SK-N-SH (cell line): ENCODE results near the gene SLC6A2. TPM values are rescaled to one million over a fixed set of nuclear protein-coding genes. Genes with fewer than 3 reads are reported as not detected.

Experiments used
- CTCF ChIA-PET: fragments of 300-600, 350-600 bp; formaldehyde crosslinking; extraction: SDS; loops from one replicate; lab custom pipeline; 2021; lab: Yijun Ruan, JAX
- POLR2A ChIA-PET: fragments of 350-600 bp; sonication (Branson Sonifier 250); formaldehyde crosslinking; extraction: SDS; loops from one replicate; lab custom pipeline; 2020; ENCODE audit warnings: antibody characterized with exemption, inconsistent platforms; lab: Yijun Ruan, JAX
- DNase-seq: peaks from one replicate; pipeline ENCODE4 v3.0.0; 2012
- H2AFZ ChIP-seq: fragments of 200-600 bp; sonication (generic); 2 replicates; pipeline ENCODE4 v1.8.1; 2016; ENCODE audit warnings: antibody characterized with exemption, mild to moderate bottlenecking, low read depth
- H3F3A ChIP-seq: fragments of 200-600 bp; sonication (generic); replicated peaks from 2 replicates; pipeline ENCODE3; 2016; ENCODE audit warnings: antibody characterized with exemption, mild to moderate bottlenecking; ENCODE audit not compliant: insufficient read depth
- H3K27ac ChIP-seq, 2 experiments: fragments of 200-500 bp in 1 of 2; fragments of 200-600 bp in 1 of 2; sonication (Bioruptor generic) in 1 of 2; sonication (generic), shearing (Covaris generic) in 1 of 2; 2 replicates each; pipeline versions ENCODE4 v1.5.1 to v1.6.1; 2014 to 2016; ENCODE audit warnings: low read depth in 2 of 2, inconsistent platforms in 1 of 2, low read length in 1 of 2, mild to moderate bottlenecking in 1 of 2, mixed read lengths in 1 of 2
- H3K27me3 ChIP-seq: fragments of 200-600 bp; sonication (generic), shearing (Covaris generic); 2 replicates; pipeline ENCODE4 v1.6.1; 2016; ENCODE audit warnings: mixed run types; ENCODE audit not compliant: insufficient read depth
- H3K36me3 ChIP-seq, 2 experiments: fragments of 200-500 bp in 1 of 2; fragments of 200-600 bp in 1 of 2; sonication (Bioruptor generic) in 1 of 2; sonication (generic) in 1 of 2; replicated peaks in 1 of 2; 2 replicates each; pipeline versions ENCODE3 to v1.5.1; 2014 to 2016; ENCODE audit warnings: low read length in 1 of 2, mild to moderate bottlenecking in 1 of 2; ENCODE audit not compliant: insufficient read depth in 2 of 2, control insufficient read depth in 1 of 2
- H3K4me1 ChIP-seq, 2 experiments: fragments of 200-500 bp in 1 of 2; fragments of 200-600 bp in 1 of 2; sonication (Bioruptor generic) in 1 of 2; sonication (generic), shearing (Covaris generic) in 1 of 2; 2 replicates each; pipeline versions ENCODE4 v1.5.1 to v1.6.1; 2014 to 2016; ENCODE audit warnings: low read depth in 1 of 2, low read length in 1 of 2, mixed run types in 1 of 2; ENCODE audit not compliant: insufficient read depth in 2 of 2, control insufficient read depth in 1 of 2
- H3K4me2 ChIP-seq: fragments of 200-600 bp; sonication (generic), shearing (Covaris generic); 2 replicates; pipeline ENCODE4 v1.6.1; 2017; ENCODE audit warnings: mixed run types
- H3K4me3 ChIP-seq, 2 experiments: fragments of 200-500 bp in 1 of 2; fragments of 200-600 bp in 1 of 2; sonication (Bioruptor generic) in 1 of 2; sonication (generic), shearing (Covaris generic) in 1 of 2; 2 replicates each; pipeline versions ENCODE4 v1.5.1 to v1.8.1; 2014 to 2016; ENCODE audit warnings: low read depth in 2 of 2, inconsistent platforms in 1 of 2, low read length in 1 of 2, mild to moderate bottlenecking in 1 of 2, mixed read lengths in 1 of 2, moderate library complexity in 1 of 2
- H3K79me2 ChIP-seq: fragments of 200-600 bp; sonication (generic); 2 replicates; pipeline ENCODE4 v1.8.1; 2017; ENCODE audit warnings: mild to moderate bottlenecking; ENCODE audit not compliant: insufficient read depth
- H3K9ac ChIP-seq: fragments of 200-600 bp; sonication (generic); 2 replicates; pipeline ENCODE4 v1.6.1; 2017; ENCODE audit warnings: mixed run types
- H3K9me2 ChIP-seq: fragments of 200-600 bp; sonication (generic); 2 replicates; pipeline ENCODE4 v1.6.1; 2017; ENCODE audit warnings: mixed run types
- H3K9me3 ChIP-seq: fragments of 200-600 bp; sonication (generic); 2 replicates; pipeline ENCODE4 v1.6.1; 2017; ENCODE audit warnings: mixed run types, mild to moderate bottlenecking, moderate library complexity
- H4K20me1 ChIP-seq: fragments of 200-600 bp; sonication (generic); 2 replicates; pipeline ENCODE4 v1.6.1; 2017; ENCODE audit warnings: mild to moderate bottlenecking, mixed run types; ENCODE audit not compliant: insufficient read depth
- EZH2phosphoT487 ChIP-seq: fragments of 200-600 bp; sonication (generic); IDR thresholded peaks from 2 replicates; pipeline ENCODE4 v1.6.1; 2017; ENCODE audit warnings: low read depth, mixed run types, mild to moderate bottlenecking, antibody characterized with exemption, moderate library complexity, borderline replicate concordance
- FOSL2 ChIP-seq: IDR thresholded peaks from 2 replicates; pipeline ENCODE4 v1.4.0; 2012; ENCODE audit warnings: low read depth, mild to moderate bottlenecking, moderate library complexity, borderline replicate concordance
- FOXJ3 ChIP-seq: sonication (generic); formaldehyde crosslinking; IDR thresholded peaks from 2 replicates; pipeline ENCODE4 v1.5.1; 2020; ENCODE audit warnings: mild to moderate bottlenecking, missing genetic modification reagents
- FOXM1 ChIP-seq: IDR thresholded peaks from 2 replicates; pipeline ENCODE4 v1.4.0; 2012; ENCODE audit warnings: low read depth, mild to moderate bottlenecking
- GATA2 ChIP-seq: sonication (generic); formaldehyde crosslinking; IDR thresholded peaks from 2 replicates; pipeline ENCODE4 v1.5.0; 2020; ENCODE audit warnings: mild to moderate bottlenecking, missing genetic modification reagents
- JUND ChIP-seq: IDR thresholded peaks from 2 replicates; pipeline ENCODE4 v1.4.0; 2012
- MEF2A ChIP-seq: IDR thresholded peaks from 2 replicates; pipeline ENCODE4 v1.4.0; 2012; ENCODE audit warnings: low read depth, borderline replicate concordance
- POLR2AphosphoS5 ChIP-seq: IDR thresholded peaks from 2 replicates; pipeline ENCODE4 v1.6.1; 2012; ENCODE audit warnings: low read depth, low read length
- RCOR1 ChIP-seq: fragments of 150-350 bp; IDR thresholded peaks from 2 replicates; pipeline ENCODE4 v1.6.1; 2017; ENCODE audit warnings: antibody characterized with exemption, low read length
- SIN3A ChIP-seq: IDR thresholded peaks from 2 replicates; pipeline ENCODE4 v1.6.1; 2012; ENCODE audit warnings: low read depth, mild to moderate bottlenecking, low read length, moderate library complexity, borderline replicate concordance
- TAF1 ChIP-seq: IDR thresholded peaks from 2 replicates; pipeline ENCODE4 v1.6.1; 2012; ENCODE audit warnings: low read depth, mild to moderate bottlenecking, low read length, moderate library complexity, borderline replicate concordance
- TCF12 ChIP-seq: IDR thresholded peaks from 2 replicates; pipeline ENCODE4 v1.4.0; 2012
- TEAD4 ChIP-seq: IDR thresholded peaks from 2 replicates; pipeline ENCODE4 v1.4.0; 2012; ENCODE audit warnings: mild to moderate bottlenecking, borderline replicate concordance; ENCODE audit not compliant: insufficient read depth
- YY1 ChIP-seq: IDR thresholded peaks from 2 replicates; pipeline ENCODE4 v1.4.0; 2012; ENCODE audit warnings: low read depth, mild to moderate bottlenecking
- WGBS: methylation state at CpG from one replicate; pipeline ENCODE4 v1.1.6; 2017; ENCODE audit warnings: low lambda C conversion rate; 5-methylcytosine and 5-hydroxymethylcytosine counted together
- polyA plus RNA-seq, 3 experiments: library from polyadenylated mRNA; depleted of rRNA; stranded (reverse); fragments of >200 nt; gene quantifications; 2 replicates each; pipeline ENCODE4 v1.2.3, GENCODE V29; 2012
- TF ChIP-seq, protein P1 (sequence below): IDR thresholded peaks from 2 replicates; pipeline ENCODE4 v1.4.0; 2012; ENCODE audit warnings: low read depth, borderline replicate concordance
- TF ChIP-seq, protein P2 (sequence below): fragments of 200-600 bp; sonication (generic); IDR thresholded peaks from 2 replicates; pipeline ENCODE4 v1.6.1; 2017; ENCODE audit warnings: antibody characterized with exemption, mild to moderate bottlenecking, moderate library complexity
- TF ChIP-seq, protein P3 (sequence below): fragments of 150-350 bp; IDR thresholded peaks from 2 replicates; pipeline ENCODE4 v1.6.1; 2017; ENCODE audit warnings: antibody characterized with exemption, low read length, low read depth, borderline replicate concordance
- TF ChIP-seq, protein P4 (sequence below): IDR thresholded peaks from 2 replicates; pipeline ENCODE4 v1.6.1; 2012; ENCODE audit warnings: mild to moderate bottlenecking, low read depth, low read length, moderate library complexity
- TF ChIP-seq, protein P5 (sequence below): IDR thresholded peaks from 2 replicates; pipeline ENCODE4 v1.4.0; 2012; ENCODE audit warnings: low read depth

The SLC6A2 gene
- polyA plus RNA-seq, 1 of the 3 experiments (the other 2 are of a cell fraction) = 3.3 TPM

DNA sequence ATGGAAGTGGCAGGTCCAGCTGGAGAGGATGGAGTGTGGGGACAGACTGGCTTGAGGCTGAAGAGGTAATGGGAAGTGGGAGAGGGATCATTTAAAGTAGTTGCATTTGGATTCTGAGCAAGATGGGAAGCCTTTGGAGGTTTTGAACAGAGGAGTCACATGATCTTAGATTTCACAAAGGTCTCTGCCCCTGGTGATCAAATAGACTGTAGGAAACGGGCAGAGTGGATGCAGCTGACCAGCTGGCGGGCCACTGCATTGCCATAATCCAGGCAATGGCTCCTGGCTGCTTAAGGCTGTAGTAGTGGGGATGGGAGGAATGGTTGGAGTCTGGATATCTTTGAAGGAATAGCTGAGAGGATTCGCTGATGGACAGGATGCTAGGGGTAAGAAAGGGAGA, 81.5 kb downstream of the SLC6A2 start:
- Histone ChIP-seq H3F3A (no peaks in the 10 kb centered on the region), H3K36me3 (no peaks in the 10 kb centered on the region), H3K4me1 (no peaks in the 10 kb centered on the region; a peak in 1 of 4 replicates), H3K9me3 (no peaks in the 10 kb centered on the region), H3K79me2 (no peaks in the 10 kb centered on the region), H3K27ac (no peak overlapping the region), H3K4me3 (no peak overlapping the region), H4K20me1 (no peaks in the 10 kb centered on the region), H3K9me2 (no peaks in the 10 kb centered on the region), H3K27me3 (no peaks in the 10 kb centered on the region; the same call in 1 of the 2 replicates), H2AFZ (no peak overlapping the region), H3K9ac (no peak overlapping the region), H3K4me2 (no peak overlapping the region)
- POLR2A ChIA-PET = no interaction called here
- CTCF ChIA-PET = no interaction called here
- DNase-seq = no peak
- WGBS = 26% methylated on average over 3 of the region's 3 CpGs
- TF ChIP-seq, protein P1, sequence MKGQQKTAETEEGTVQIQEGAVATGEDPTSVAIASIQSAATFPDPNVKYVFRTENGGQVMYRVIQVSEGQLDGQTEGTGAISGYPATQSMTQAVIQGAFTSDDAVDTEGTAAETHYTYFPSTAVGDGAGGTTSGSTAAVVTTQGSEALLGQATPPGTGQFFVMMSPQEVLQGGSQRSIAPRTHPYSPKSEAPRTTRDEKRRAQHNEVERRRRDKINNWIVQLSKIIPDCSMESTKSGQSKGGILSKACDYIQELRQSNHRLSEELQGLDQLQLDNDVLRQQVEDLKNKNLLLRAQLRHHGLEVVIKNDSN = no peak
- TF ChIP-seq, protein P2, sequence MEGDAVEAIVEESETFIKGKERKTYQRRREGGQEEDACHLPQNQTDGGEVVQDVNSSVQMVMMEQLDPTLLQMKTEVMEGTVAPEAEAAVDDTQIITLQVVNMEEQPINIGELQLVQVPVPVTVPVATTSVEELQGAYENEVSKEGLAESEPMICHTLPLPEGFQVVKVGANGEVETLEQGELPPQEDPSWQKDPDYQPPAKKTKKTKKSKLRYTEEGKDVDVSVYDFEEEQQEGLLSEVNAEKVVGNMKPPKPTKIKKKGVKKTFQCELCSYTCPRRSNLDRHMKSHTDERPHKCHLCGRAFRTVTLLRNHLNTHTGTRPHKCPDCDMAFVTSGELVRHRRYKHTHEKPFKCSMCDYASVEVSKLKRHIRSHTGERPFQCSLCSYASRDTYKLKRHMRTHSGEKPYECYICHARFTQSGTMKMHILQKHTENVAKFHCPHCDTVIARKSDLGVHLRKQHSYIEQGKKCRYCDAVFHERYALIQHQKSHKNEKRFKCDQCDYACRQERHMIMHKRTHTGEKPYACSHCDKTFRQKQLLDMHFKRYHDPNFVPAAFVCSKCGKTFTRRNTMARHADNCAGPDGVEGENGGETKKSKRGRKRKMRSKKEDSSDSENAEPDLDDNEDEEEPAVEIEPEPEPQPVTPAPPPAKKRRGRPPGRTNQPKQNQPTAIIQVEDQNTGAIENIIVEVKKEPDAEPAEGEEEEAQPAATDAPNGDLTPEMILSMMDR = no peak
- TF ChIP-seq FOXJ3 (CRISPR knock-in tag) = no peak
- TF ChIP-seq, protein P3, sequence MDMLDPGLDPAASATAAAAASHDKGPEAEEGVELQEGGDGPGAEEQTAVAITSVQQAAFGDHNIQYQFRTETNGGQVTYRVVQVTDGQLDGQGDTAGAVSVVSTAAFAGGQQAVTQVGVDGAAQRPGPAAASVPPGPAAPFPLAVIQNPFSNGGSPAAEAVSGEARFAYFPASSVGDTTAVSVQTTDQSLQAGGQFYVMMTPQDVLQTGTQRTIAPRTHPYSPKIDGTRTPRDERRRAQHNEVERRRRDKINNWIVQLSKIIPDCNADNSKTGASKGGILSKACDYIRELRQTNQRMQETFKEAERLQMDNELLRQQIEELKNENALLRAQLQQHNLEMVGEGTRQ = no peak
- no peak for TF ChIP-seq TEAD4
- TF ChIP-seq SIN3A = no peak
- no peak for TF ChIP-seq FOSL2
- no peak for TF ChIP-seq EZH2phosphoT487
- TF ChIP-seq, protein P4, sequence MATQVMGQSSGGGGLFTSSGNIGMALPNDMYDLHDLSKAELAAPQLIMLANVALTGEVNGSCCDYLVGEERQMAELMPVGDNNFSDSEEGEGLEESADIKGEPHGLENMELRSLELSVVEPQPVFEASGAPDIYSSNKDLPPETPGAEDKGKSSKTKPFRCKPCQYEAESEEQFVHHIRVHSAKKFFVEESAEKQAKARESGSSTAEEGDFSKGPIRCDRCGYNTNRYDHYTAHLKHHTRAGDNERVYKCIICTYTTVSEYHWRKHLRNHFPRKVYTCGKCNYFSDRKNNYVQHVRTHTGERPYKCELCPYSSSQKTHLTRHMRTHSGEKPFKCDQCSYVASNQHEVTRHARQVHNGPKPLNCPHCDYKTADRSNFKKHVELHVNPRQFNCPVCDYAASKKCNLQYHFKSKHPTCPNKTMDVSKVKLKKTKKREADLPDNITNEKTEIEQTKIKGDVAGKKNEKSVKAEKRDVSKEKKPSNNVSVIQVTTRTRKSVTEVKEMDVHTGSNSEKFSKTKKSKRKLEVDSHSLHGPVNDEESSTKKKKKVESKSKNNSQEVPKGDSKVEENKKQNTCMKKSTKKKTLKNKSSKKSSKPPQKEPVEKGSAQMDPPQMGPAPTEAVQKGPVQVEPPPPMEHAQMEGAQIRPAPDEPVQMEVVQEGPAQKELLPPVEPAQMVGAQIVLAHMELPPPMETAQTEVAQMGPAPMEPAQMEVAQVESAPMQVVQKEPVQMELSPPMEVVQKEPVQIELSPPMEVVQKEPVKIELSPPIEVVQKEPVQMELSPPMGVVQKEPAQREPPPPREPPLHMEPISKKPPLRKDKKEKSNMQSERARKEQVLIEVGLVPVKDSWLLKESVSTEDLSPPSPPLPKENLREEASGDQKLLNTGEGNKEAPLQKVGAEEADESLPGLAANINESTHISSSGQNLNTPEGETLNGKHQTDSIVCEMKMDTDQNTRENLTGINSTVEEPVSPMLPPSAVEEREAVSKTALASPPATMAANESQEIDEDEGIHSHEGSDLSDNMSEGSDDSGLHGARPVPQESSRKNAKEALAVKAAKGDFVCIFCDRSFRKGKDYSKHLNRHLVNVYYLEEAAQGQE = no peak
- no peak for TF ChIP-seq FOXM1
- no peak for TF ChIP-seq TAF1
- no peak for TF ChIP-seq POLR2AphosphoS5
- TF ChIP-seq YY1 = no peak
- no peak for TF ChIP-seq TCF12
- TF ChIP-seq, protein P5, sequence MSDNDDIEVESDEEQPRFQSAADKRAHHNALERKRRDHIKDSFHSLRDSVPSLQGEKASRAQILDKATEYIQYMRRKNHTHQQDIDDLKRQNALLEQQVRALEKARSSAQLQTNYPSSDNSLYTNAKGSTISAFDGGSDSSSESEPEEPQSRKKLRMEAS = no peak
- TF ChIP-seq GATA2 (CRISPR knock-in tag) = no peak
- no peak for TF ChIP-seq MEF2A
- no peak for TF ChIP-seq JUND
- TF ChIP-seq RCOR1 = no peak
